AG04449 (cell line): ENCODE results near the gene HOXC11.

Experiments used
- CTCF ChIA-PET: fragments of 350-600 bp; formaldehyde crosslinking; extraction: SDS; loops from one replicate; lab custom pipeline; 2021; ENCODE audit warnings: antibody characterized with exemption; lab: Yijun Ruan, JAX
- POLR2A ChIA-PET: fragments of 400-600, 350-600 bp; formaldehyde crosslinking; extraction: SDS; loops from one replicate; lab custom pipeline; 2020; ENCODE audit warnings: antibody characterized with exemption, inconsistent platforms; lab: Yijun Ruan, JAX
- DNase-seq: peaks from one replicate; pipeline ENCODE4 v3.0.0-alpha.2; 2010; ENCODE audit warnings: low read depth, low spot score
- H3K4me3 ChIP-seq: 2 replicates; pipeline ENCODE4 v1.5.1; 2011; ENCODE audit warnings: low read depth, mild to moderate bottlenecking, control low read depth, low read length
- TF ChIP-seq, protein P1 (sequence below): IDR thresholded peaks from one replicate; pipeline ENCODE4 v1.5.1; 2011; ENCODE audit warnings: mild to moderate bottlenecking, moderate library complexity, low read length, control low read depth, inconsistent platforms; ENCODE audit not compliant: insufficient read depth; ENCODE audit errors: missing control alignments

Gene HOXC11

DNA sequence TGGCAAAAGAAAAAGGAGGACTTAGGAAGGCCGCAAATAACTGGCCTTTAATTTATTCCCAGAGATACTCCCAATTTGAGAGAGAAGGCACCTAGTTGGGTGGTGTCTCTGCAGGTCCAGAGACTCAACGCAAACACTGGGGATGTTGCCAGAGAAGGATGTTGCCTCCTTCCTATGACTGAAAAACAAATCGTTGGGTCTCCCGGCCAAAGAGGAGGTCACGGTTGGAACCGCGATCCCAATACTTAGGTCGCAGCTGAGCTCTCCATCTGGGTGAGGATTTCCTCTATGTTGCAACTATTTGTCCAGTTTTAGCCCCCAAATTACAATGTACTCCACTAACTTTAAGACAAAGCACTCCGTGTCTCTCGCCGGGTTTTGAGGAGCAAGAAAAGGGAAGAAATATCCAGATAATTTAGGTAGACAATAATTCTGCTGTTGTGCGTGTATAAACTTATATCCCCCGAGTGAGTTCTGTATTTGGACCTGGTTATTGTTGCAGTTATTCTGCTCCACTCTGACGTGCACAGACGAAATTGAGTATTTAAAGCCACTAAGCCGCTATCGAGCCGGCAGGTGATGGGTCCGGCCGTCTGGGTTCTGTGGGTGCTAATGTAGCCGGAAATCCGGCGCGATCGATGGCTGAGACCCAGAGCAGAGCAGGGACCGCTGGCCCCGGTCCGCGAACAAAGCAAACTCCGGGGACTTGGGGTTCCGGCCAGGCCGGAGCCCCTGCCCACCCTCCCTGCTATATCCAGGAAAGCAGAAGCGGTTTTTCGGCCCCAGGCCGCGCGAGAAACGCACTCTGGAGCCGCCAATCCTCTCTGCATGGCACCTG is 12.5 kb upstream of the HOXC11 start:
- TF ChIP-seq, protein P1, sequence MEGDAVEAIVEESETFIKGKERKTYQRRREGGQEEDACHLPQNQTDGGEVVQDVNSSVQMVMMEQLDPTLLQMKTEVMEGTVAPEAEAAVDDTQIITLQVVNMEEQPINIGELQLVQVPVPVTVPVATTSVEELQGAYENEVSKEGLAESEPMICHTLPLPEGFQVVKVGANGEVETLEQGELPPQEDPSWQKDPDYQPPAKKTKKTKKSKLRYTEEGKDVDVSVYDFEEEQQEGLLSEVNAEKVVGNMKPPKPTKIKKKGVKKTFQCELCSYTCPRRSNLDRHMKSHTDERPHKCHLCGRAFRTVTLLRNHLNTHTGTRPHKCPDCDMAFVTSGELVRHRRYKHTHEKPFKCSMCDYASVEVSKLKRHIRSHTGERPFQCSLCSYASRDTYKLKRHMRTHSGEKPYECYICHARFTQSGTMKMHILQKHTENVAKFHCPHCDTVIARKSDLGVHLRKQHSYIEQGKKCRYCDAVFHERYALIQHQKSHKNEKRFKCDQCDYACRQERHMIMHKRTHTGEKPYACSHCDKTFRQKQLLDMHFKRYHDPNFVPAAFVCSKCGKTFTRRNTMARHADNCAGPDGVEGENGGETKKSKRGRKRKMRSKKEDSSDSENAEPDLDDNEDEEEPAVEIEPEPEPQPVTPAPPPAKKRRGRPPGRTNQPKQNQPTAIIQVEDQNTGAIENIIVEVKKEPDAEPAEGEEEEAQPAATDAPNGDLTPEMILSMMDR = no peak
- no peak for DNase-seq
- CTCF ChIA-PET = interaction anchor here (1.3 to 1.4 kb wide), 2 partner anchors 16 to 195 kb away, joined by 4 read pairs; no protein-coding TSS in a partner anchor
- H3K4me3 ChIP-seq = no peak overlapping the region
- POLR2A ChIA-PET = no interaction called here

DNA sequence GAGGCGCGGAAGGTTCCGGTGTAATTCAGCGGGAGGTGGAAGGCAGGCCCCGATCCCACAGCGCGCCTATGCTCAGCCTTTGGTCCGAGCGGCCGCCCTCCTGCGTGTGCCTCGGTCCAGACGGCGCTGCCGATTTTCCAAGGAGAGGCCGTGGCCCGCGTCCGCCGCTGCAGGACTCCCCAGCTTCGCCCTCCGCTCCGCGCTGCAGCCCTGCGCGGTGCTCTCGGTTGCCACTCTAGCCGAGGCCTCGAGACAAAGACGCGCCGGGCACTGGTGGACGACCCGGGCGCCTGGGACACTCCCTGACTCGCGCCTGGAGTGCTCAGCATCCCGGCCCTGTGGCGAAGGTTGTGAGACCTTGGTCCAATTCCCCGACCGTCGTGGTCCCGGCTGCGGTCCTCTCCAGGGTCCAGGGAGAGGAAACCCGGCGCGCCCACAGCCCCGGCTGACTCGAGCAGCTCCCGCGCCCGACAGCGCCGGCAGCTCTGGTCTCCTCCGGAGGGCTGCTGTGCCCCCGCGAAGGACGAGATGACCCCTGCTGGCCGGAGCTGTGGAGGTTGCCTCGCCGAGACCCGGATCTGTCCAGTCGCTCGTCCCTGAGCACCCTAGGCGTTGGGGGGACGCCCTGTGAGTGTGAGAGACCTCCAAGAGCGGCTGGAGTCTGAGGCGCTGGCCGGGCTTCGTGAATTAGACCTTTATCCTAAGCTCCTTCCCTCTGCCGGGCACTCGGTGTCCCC is 11.7 kb upstream of the HOXC11 start:
- TF ChIP-seq, protein P1 = no peak
- DNase-seq = no peak
- no peak overlapping the region; the same call in 1 of the 2 replicates for H3K4me3 ChIP-seq
- ChIA-PET CTCF (interaction anchor here (0.9 to 1.6 kb wide), 6 partner anchors 8 to 215 kb away, joined by 3 to 7 read pairs (median 4); no protein-coding TSS in a partner anchor), POLR2A (interaction anchor here (0.6 kb wide), 2 partner anchors 39 to 108 kb away, joined by 4 read pairs; no protein-coding TSS in a partner anchor)

DNA sequence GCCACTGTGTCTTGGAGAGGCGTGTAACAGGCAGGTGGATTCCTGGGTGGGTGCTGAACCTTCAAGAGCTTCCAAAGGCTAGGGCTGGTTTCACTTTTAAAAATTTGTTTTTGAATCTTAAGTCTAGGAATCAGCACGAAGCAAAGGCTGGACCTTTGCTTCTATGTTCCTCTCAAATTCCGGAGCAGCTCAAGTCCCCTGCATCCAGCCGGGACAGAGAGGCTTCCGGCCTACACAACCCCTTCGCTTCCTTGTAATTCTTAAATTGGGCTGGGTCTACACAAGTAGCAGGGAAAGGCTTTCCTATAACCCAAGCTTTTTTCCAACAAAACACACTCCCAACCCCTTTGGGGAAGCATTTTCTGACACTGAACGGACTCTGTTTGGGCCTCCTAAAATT is 9.9 kb upstream of the HOXC11 start:
- no peak for DNase-seq
- H3K4me3 ChIP-seq = peak overlapping the region; percentile 38
- CTCF ChIA-PET = interaction anchor here (1.0 to 2.0 kb wide), 4 partner anchors 23 to 244 kb away, joined by 3 to 5 read pairs (median 4); partner anchors contain the start of gene HOXC10
- POLR2A ChIA-PET = no interaction called here
- TF ChIP-seq, protein P1 = no peak

DNA sequence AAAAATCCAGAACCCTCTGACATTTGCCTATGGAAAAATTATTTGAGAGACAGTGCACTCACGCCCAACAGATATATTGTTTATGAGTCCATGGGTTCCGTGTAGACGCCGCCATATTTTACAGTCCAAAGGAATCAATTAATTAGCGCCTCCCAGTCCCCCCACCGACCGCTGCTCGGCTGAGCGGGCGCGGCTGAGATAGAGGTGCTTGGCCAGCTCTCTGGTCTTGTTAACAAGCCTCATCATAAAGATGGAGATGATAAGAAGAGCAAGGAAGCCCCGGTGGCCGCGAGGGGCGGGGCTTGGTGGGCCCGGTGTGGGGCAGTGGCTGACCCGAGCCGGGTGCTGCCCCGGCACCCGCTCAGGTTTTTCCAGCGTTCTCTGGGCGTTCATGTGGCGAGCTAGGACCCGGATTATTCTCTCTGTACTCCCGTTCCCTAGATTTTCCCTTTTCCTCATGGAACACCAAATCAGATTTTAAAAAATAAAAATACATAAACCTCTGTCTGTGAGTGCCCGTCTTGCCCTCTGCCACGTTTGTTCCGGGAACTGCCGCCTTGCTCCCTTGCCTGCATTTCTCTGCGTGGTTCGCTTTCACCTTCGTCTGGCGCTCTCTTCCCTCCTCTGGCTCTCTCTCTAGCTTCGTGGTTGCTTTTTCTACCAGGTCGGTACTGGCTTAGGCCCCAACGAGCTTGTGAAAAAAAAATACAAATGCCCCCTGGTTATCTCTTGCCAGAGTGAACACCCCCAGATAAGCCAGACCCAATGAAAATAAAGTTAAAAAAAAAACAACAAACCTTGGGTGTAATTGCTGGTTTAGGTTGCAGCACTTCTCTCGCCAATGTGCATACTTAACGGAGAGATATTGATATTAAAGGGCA is 9.3 kb upstream of the HOXC11 start:
- CTCF ChIA-PET = interaction anchor here (1.0 to 2.0 kb wide), 5 partner anchors 22 to 251 kb away, joined by 3 to 5 read pairs (median 4); partner anchors contain the start of gene HOXC10
- DNase-seq = no peak
- TF ChIP-seq, protein P1 = no peak
- POLR2A ChIA-PET = interaction anchor here (0.6 kb wide), 1 partner anchor 11 kb away, joined by 4 read pairs; the partner anchor contains the start of gene HOTAIR
- peak overlapping the region; percentile 38 for H3K4me3 ChIP-seq

DNA sequence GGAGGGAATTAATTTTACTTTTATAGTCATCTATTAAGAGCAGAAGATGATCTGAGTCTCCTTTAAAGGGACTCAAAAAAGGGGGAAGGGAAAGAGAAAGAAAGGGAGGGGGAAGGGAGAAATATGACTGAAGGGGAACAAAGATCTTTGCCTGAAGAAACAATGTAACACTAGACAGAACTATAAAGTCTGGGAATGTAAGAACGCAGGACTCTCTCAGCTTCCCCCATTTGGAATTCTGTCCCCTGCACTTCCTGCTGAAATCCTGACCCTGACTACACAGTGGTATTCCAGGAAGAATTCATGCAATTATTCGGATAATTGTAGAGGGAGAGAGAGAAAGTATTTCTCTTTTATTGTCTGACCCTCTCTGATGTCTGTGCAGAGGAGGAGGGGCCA is 8.6 kb upstream of the HOXC11 start:
- ChIA-PET CTCF (interaction anchor here (0.9 to 3.8 kb wide), 5 partner anchors 21 to 266 kb away, joined by 3 to 13 read pairs (median 5); partner anchors contain the start of gene HOXC10), POLR2A (interaction anchor here (0.6 kb wide), 1 partner anchor 11 kb away, joined by 4 read pairs; the partner anchor contains the start of gene HOTAIR)
- DNase-seq = no peak
- H3K4me3 ChIP-seq = peak overlapping the region; percentile 38
- TF ChIP-seq, protein P1 = no peak
